NCI-H1694 (cell line): Measurements from ENCODE around the gene AKAP7.

ENCODE experiments used
- DNase-seq: peaks from one replicate; lab custom pipeline; 2025; lab: John Stamatoyannopoulos, UW

Gene AKAP7

GRCh38 chr6:131199568-131200272 is 64.5 kb downstream of the AKAP7 start:
- DNase-seq, result no peak

- no peak for DNase-seq
Measured at GRCh38 chr6:131205481-131206244, 70.4 kb downstream of the AKAP7 start.

GRCh38 chr6:131206463-131207251 is 71.4 kb downstream of the AKAP7 start:
- no peak for DNase-seq

GRCh38 chr6:131208787-131209186 is 73.5 kb downstream of the AKAP7 start:
- DNase-seq, result no peak

- no peak for DNase-seq
Measured at GRCh38 chr6:131210469-131210868, 75.2 kb downstream of the AKAP7 start.

DNA sequence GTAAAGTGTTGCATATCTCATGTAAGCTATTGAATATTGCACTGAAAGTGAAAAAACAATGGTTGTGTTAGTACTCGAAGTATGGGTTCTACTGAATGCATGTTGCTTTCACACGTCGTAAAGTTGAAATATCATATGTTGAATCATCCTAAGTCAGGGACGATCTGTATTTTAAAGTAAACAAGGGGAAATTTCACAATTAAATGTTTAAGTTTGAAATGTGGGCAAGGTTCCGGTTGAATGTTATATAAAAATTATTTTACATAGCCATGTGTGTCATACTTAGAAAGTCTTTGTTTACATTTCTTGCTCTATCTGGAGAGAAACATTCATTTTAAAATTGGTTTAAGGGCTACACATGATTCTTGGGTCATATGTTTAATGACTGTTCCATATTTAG is 76.8 kb downstream of the AKAP7 start:
- no peak for DNase-seq

DNA sequence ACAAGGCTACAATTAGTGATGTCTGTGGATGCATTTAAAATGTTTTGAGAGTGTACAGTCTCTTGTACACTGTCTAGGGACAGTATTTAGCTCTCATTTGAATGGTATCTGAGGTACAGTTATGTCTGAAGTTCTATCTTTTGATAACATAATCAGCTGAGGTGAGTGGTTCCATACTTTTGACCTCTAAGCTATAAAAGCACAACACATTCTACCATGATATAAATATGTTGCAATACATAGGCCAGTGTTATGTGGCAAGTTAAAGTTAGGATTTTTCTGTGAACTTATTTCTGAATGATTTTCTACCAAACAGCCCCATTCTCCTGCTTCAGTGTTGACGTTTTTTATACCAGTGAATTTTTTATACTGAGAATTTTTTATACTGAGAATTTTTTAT is 77.6 kb downstream of the AKAP7 start:
- DNase-seq, result no peak

DNA sequence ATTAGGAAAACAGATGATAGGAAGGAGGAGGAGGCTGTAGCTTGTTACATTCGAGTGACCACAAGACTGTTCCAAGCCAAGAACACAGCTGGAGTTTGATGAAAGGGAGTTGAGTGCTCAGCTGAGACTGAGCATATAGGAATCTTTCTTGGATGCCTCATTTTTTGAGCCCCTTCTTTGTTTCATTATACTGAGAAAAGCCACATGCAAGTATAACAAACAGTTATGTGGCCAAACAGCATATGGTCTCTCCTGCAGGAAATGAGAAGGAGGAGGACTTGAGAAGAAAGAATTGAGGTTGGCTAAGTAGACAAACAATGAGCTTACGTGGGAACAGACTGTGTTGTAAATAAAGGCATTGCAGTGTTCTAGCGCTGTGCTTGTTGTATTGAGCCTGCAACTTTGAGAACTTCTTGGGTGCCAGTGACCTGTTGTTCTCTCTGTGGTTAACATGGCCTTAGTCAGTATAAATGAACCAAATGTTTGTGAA is 78.3 kb downstream of the AKAP7 start:
- no peak for DNase-seq

DNA sequence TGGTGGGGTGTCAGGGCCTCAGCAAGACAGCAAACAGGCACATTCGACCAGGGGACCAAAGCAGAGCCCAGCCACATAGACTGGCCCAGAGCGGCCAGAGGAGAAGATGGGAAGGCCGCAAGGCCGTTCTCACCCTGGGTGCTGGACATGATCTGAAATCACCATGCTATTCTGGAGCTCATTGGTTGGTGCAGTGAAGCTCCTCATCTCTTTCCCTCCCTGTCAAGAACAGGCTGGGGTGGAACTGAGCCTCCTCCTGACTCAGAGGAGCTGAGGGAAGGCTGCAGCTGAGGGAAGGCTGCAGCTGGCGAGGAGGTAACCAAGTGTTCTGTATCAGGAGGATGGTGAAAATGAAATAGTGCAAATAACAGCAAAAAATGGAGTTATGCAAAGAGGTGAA is 80.0 kb downstream of the AKAP7 start:
- no peak for DNase-seq

GRCh38 chr6:131216246-131216645 is 81.0 kb downstream of the AKAP7 start:
- DNase-seq, result no peak

- DNase-seq, result no peak
Measured at GRCh38 chr6:131222773-131223172, 87.5 kb downstream of the AKAP7 start.

- no peak for DNase-seq
Measured at GRCh38 chr6:131223416-131223815, 88.1 kb downstream of the AKAP7 start.

DNA sequence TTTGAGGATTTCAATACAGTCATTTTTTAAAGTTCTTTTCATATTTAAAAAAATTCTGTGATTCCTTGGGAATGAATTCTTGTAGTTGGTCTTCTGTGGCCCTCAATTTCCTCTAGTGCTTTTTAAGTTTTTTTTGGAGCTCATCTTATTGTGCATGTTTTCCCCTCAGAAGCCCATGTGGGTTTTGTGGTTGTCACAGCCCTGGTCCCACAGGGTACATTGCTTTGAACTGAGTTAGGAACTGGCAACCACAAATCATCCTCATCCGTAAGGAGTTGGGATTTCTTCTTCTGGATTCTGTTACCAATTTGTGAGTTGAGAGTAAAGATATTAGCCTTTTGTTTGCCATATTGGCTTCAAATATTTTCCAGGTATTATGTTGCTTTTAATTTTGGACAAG is 89.9 kb downstream of the AKAP7 start:
- DNase-seq, result no peak

DNA sequence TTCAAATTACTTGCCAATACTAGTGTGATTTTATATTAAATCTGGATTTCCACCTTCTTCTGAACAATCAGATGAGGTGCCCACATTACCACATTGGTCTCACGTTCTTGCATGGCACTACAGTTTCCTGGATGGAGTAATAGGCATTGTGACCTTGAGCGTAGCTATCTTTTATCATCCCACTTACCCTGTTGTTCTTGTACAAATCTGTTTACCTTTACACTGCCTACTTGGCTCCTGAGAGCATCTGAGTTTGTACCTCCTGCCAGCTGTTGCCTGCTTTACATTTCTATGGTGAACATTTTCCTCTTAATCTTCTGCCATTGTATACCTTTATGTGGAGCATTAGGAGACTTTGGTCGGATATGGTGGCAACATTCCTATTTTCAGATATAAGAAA is 90.7 kb downstream of the AKAP7 start:
- no peak for DNase-seq

GRCh38 chr6:131226459-131227157 is 91.3 kb downstream of the AKAP7 start:
- DNase-seq, result no peak

DNA sequence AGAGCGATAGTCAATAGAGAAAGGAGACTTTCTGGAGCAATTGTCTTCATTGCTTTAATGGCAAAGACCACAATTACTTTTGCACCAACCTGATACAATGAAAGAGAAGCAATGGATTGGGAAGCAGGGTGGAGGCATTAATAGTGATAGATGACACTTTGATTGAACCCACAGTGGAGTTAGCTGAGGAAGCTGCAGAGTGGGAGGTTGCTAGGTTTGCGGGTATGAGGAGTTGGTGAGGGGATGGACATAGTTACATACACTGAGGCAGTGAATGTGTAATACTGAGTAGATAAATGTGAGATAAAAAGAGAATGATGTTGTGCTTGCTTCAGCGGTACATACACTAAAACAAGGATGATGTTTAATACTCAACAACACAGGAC is 91.9 kb downstream of the AKAP7 start:
- no peak for DNase-seq

DNA sequence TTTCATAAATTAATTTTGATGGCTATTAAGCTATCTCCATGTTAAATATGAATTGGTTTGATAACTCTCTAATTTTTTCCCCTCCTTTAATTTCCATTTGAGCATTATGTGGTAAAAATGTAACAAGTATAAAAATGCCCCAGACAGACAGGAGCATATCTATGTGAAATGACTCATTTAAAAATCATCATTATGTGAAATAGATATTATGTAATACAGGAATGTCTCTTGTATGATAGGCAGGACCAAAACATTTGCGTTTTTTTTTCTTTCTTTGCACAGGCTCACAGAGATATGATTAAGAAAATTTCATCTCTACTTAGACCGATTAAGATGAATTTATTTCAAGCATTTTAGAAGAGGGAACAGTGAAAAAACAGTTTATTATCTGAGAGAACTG is 95.8 kb downstream of the AKAP7 start:
- DNase-seq, result no peak

DNA sequence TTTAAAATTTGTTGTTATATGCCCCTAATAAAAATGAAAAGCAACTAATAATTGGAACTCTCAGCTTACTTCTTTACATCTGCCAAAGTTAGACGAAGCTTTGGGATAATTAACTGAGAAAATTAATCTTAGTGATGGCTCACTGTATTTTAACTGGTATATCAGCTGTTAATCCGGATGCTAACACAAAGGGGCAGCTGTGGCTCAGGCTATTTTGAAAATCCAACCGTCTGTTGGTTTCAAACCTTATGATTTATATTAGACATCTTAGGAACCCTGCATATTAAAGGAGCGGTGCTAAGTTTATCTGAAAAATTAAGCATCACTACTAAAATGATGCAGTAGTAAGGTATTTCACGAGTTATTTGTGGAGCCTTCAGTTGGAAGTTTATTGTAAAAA is 96.6 kb downstream of the AKAP7 start:
- no peak for DNase-seq

GRCh38 chr6:131244942-131245341 is 109.7 kb downstream of the AKAP7 start:
- DNase-seq, result no peak

GRCh38 chr6:131250122-131250521 is 114.9 kb downstream of the AKAP7 start:
- no peak for DNase-seq

- no peak for DNase-seq
Measured at GRCh38 chr6:131250936-131251335, 115.7 kb downstream of the AKAP7 start.

DNA sequence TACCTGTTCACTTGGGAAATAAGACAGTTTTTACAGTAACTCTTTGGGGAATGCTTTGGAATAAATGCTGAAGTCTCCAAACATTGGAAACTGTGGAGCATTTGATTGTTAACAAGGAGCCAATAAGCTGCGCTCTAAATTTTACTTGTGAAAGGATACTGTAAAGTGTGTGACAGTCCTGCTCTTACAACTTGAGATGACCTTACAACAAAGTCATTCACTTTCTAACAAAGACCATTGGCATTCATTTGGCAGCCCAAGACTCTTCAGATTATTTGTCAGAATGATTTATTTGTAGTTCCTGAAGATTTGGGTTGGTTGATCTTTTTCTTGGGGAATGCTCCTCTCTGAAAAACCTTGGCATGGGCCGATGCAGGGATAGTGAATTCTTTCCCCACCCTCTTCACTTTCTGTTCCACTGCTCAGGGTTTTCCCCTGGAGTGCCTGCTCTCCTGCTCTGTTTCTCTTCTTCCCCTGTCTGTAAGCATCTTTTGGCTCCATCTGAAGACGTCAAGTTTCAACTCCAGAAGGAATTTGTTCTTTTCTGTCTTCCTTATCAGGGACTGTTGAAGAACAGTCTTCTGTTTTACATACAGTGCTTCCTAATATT is 116.4 kb downstream of the AKAP7 start:
- DNase-seq, result no peak
